NCI-H1694 treated with DMSO at 0.1 percent for 48 hours (cell line): ENCODE results near the gene PLXDC1.
"Not testable (repeated sequence)": the region's sequence is repeated elsewhere in the genome, so short reads cannot be mapped to it uniquely, and the experiment has no call there.

Source experiments
- DNase-seq: peaks from one replicate; lab custom pipeline; 2025; lab: John Stamatoyannopoulos, UW

The PLXDC1 gene

GRCh38 chr17:39181303-39181702 is 29.9 kb upstream of the PLXDC1 start:
- no peak for DNase-seq

- DNase-seq, result no peak
These were observed 27.1 kb upstream of the PLXDC1 start for GRCh38 chr17:39178536-39178935.

GRCh38 chr17:39177256-39177655 is 25.8 kb upstream of the PLXDC1 start:
- no peak for DNase-seq

GRCh38 chr17:39175695-39176093 is 24.3 kb upstream of the PLXDC1 start:
- no peak for DNase-seq

GRCh38 chr17:39174920-39175694 is 23.7 kb upstream of the PLXDC1 start:
- peak; percentile 52 for DNase-seq

GRCh38 chr17:39173526-39174274 is 22.3 kb upstream of the PLXDC1 start:
- DNase-seq, result no peak

- DNase-seq, result no peak
These were observed 21.6 kb upstream of the PLXDC1 start for GRCh38 chr17:39173080-39173479.

- DNase-seq, result no peak
These were observed 20.5 kb upstream of the PLXDC1 start for GRCh38 chr17:39171933-39172332.

- DNase-seq, result no peak
These were observed 19.1 kb upstream of the PLXDC1 start for GRCh38 chr17:39170558-39170957.

GRCh38 chr17:39170109-39170508 is 18.7 kb upstream of the PLXDC1 start:
- no peak for DNase-seq

GRCh38 chr17:39169518-39169917 is 18.1 kb upstream of the PLXDC1 start:
- DNase-seq, result no peak

- DNase-seq, result no peak
These were observed 17.7 kb upstream of the PLXDC1 start for GRCh38 chr17:39169101-39169500.

- not testable (repeated sequence) for DNase-seq
These were observed 17.1 kb upstream of the PLXDC1 start for GRCh38 chr17:39168503-39168902.

- DNase-seq, result no peak
These were observed 16.0 kb upstream of the PLXDC1 start for GRCh38 chr17:39167476-39167875.

GRCh38 chr17:39166437-39167335 is 15.2 kb upstream of the PLXDC1 start:
- no peak for DNase-seq

- DNase-seq, result no peak
These were observed 14.5 kb upstream of the PLXDC1 start, which contains the start of gene ARL5C for GRCh38 chr17:39165841-39166349. TSS of gene ARL5C (minus strand) at chr17:39166161. CDS start at chr17:39165760, 401 bp downstream.

GRCh38 chr17:39165178-39165840 is 13.9 kb upstream of the PLXDC1 start:
- no peak for DNase-seq

GRCh38 chr17:39164675-39165143 is 13.3 kb upstream of the PLXDC1 start:
- peak; percentile 55 for DNase-seq

- no peak for DNase-seq
These were observed 10.5 kb upstream of the PLXDC1 start for GRCh38 chr17:39161962-39162361.

GRCh38 chr17:39158623-39159022 is 7.2 kb upstream of the PLXDC1 start:
- DNase-seq, result no peak

- DNase-seq, result no peak
These were observed 5.1 kb upstream of the PLXDC1 start for GRCh38 chr17:39156491-39156890.
